ENCODE measurements around the gene ESM1. TPM values are rescaled to one million over a fixed set of nuclear protein-coding genes. Genes with fewer than 3 reads are reported as not detected.
"Not testable (repeated sequence)": the region's sequence is repeated elsewhere in the genome, so short reads cannot be mapped to it uniquely, and the experiment has no call there.

ESM1 gene
- total RNA-seq, 1 donor from 2014 or later, result not detected

GRCh38 chr5:55002166-55002565 lies 16.8 kb upstream of the ESM1 start:
- H3K27me3 Mint-ChIP-seq (ENCODE audit: insufficient read depth); H3K4me3 Mint-ChIP-seq; intact Hi-C loops (cut with micrococcal nuclease); H3K27ac Mint-ChIP-seq; DNase-seq (ENCODE audit: low spot score): not testable (repeated sequence)
- H3K36me3 Mint-ChIP-seq (ENCODE audit: low read depth), result peaks cover 10% of the 10 kb centered on the region
- H3K9me3 Mint-ChIP-seq, result peaks cover 31% of the 10 kb centered on the region
- peaks cover 44% of the 10 kb centered on the region for H3K4me1 Mint-ChIP-seq (ENCODE audit: low read depth)

DNA sequence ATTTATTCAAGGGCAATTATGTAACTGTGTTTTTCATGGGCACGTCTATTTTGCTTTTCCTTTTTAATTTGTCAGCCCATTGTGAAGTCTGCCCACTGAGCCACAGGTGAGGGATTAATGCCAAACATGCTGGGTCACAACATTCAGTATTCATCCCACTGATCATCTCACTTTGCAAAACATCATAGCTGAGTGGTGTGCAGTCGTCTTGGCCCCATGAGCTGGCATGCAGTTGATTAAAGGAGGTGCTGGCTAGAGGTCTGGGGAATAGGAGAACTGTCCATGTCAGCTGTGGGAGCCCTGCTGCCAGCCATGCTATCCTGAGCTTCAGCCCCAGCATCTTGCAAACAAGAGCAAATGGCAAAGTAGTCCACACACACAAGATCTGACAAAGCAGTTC lies 11.7 kb upstream of the ESM1 start:
- H3K36me3 Mint-ChIP-seq (ENCODE audit: low read depth), result peaks cover 8% of the 10 kb centered on the region
- intact Hi-C loops (cut with micrococcal nuclease), result loop anchor here (2.0 kb wide), 1 partner anchor 40 kb away; no protein-coding TSS in a partner anchor
- DNase-seq (ENCODE audit: low spot score), result no peak
- peaks cover 17% of the 10 kb centered on the region for H3K9me3 Mint-ChIP-seq
- H3K4me1 Mint-ChIP-seq (ENCODE audit: low read depth), result peaks cover 22% of the 10 kb centered on the region
- no peaks in the 10 kb centered on the region for H3K27me3 Mint-ChIP-seq (ENCODE audit: insufficient read depth)
- no peak overlapping the region for H3K4me3 Mint-ChIP-seq
- no peak overlapping the region for H3K27ac Mint-ChIP-seq

GRCh38 chr5:54996466-54996865 lies 11.1 kb upstream of the ESM1 start:
- Mint-ChIP-seq H3K36me3 (ENCODE audit: low read depth) (peaks cover 8% of the 10 kb centered on the region), H3K9me3 (peaks cover 11% of the 10 kb centered on the region), H3K4me3 (no peak overlapping the region), H3K27me3 (ENCODE audit: insufficient read depth) (no peaks in the 10 kb centered on the region), H3K27ac (no peak overlapping the region), H3K4me1 (ENCODE audit: low read depth) (peaks cover 16% of the 10 kb centered on the region)
- intact Hi-C loops (cut with micrococcal nuclease), result loop anchor here (2.0 kb wide), 1 partner anchor 40 kb away; no protein-coding TSS in a partner anchor
- DNase-seq (ENCODE audit: low spot score), result no peak

- H3K27me3 Mint-ChIP-seq (ENCODE audit: insufficient read depth), result peaks cover 2% of the 10 kb centered on the region
- peaks cover 5% of the 10 kb centered on the region for H3K9me3 Mint-ChIP-seq
Observed at GRCh38 chr5:54995168-54995567, 9.8 kb upstream of the ESM1 start.

GRCh38 chr5:54994628-54995027 lies 9.2 kb upstream of the ESM1 start:
- H3K27me3 Mint-ChIP-seq (ENCODE audit: insufficient read depth), result peaks cover 4% of the 10 kb centered on the region
- H3K27ac Mint-ChIP-seq, result no peak overlapping the region
- no peak for DNase-seq (ENCODE audit: low spot score)
- intact Hi-C loops (cut with micrococcal nuclease), result loop anchor here (5.0 kb wide), 1 partner anchor 47 kb away; no protein-coding TSS in a partner anchor
- H3K4me1 Mint-ChIP-seq (ENCODE audit: low read depth), result peaks cover 17% of the 10 kb centered on the region
- no peak overlapping the region for H3K4me3 Mint-ChIP-seq
- H3K9me3 Mint-ChIP-seq, result peaks cover 1% of the 10 kb centered on the region
- H3K36me3 Mint-ChIP-seq (ENCODE audit: low read depth), result peaks cover 6% of the 10 kb centered on the region

More at GRCh38 chr5:54995168-54995567, 9.8 kb upstream of the ESM1 start:
- intact Hi-C loops (cut with micrococcal nuclease), result no loop called here
- peaks cover 9% of the 10 kb centered on the region for H3K36me3 Mint-ChIP-seq (ENCODE audit: low read depth)
- DNase-seq (ENCODE audit: low spot score), result no peak
- H3K4me1 Mint-ChIP-seq (ENCODE audit: low read depth), result peaks cover 19% of the 10 kb centered on the region
- H3K27ac Mint-ChIP-seq, result no peak overlapping the region
- no peak overlapping the region for H3K4me3 Mint-ChIP-seq

- H3K27ac Mint-ChIP-seq, result no peak overlapping the region
- H3K9me3 Mint-ChIP-seq, result peaks cover under 1% of the 10 kb centered on the region
- H3K4me1 Mint-ChIP-seq (ENCODE audit: low read depth), result peaks cover 25% of the 10 kb centered on the region
- H3K4me3 Mint-ChIP-seq, result no peak overlapping the region
- no peak for DNase-seq (ENCODE audit: low spot score)
- peaks cover 4% of the 10 kb centered on the region for H3K27me3 Mint-ChIP-seq (ENCODE audit: insufficient read depth)
- intact Hi-C loops (cut with micrococcal nuclease), result loop anchor here (5.0 kb wide), 1 partner anchor 46 kb away; no protein-coding TSS in a partner anchor
- H3K36me3 Mint-ChIP-seq (ENCODE audit: low read depth), result peaks cover 4% of the 10 kb centered on the region
Observed at GRCh38 chr5:54993318-54993717, 7.9 kb upstream of the ESM1 start.

- no peak for DNase-seq (ENCODE audit: low spot score)
- H3K4me1 Mint-ChIP-seq (ENCODE audit: low read depth), result peaks cover 38% of the 10 kb centered on the region
- intact Hi-C loops (cut with micrococcal nuclease), result loop anchor here (5.0 kb wide), 1 partner anchor 44 kb away; no protein-coding TSS in a partner anchor
- peaks cover 7% of the 10 kb centered on the region for H3K27me3 Mint-ChIP-seq (ENCODE audit: insufficient read depth)
- H3K9me3 Mint-ChIP-seq, result peaks cover 6% of the 10 kb centered on the region
- no peak overlapping the region for H3K27ac Mint-ChIP-seq
- H3K4me3 Mint-ChIP-seq, result no peak overlapping the region
- peaks cover 9% of the 10 kb centered on the region for H3K36me3 Mint-ChIP-seq (ENCODE audit: low read depth)
Observed at GRCh38 chr5:54991416-54991815, 6.0 kb upstream of the ESM1 start.

DNA sequence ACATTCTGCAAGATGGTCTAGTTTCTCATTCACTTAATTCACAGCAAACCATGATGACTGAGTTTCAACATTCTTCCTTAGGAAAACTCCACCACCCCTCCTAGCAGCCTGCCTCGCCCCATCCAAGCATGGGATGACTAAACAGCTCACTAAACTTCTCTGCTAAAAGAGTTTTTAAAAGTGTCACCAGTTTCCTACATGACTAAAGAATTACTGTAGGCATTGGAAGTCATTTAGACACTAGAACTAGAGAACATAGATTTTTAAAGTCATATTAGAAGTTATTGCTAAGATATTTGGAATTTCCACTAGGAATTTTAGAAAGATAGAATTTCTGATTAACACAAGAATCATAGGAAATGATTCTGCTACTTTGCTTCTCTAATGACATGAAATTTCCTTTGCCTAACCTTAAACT lies 5.5 kb upstream of the ESM1 start:
- Mint-ChIP-seq H3K4me1 (ENCODE audit: low read depth) (peaks cover 43% of the 10 kb centered on the region), H3K4me3 (no peak overlapping the region), H3K9me3 (peaks cover 6% of the 10 kb centered on the region), H3K27ac (no peak overlapping the region), H3K36me3 (ENCODE audit: low read depth) (peaks cover 9% of the 10 kb centered on the region), H3K27me3 (ENCODE audit: insufficient read depth) (peaks cover 7% of the 10 kb centered on the region)
- no peak for DNase-seq (ENCODE audit: low spot score)
- intact Hi-C loops (cut with micrococcal nuclease), result loop anchor here (5.0 kb wide), 1 partner anchor 44 kb away; no protein-coding TSS in a partner anchor

GRCh38 chr5:54988817-54989216 lies 3.4 kb upstream of the ESM1 start:
- Mint-ChIP-seq H3K27me3 (ENCODE audit: insufficient read depth) (peaks cover 12% of the 10 kb centered on the region), H3K36me3 (ENCODE audit: low read depth) (peaks cover 12% of the 10 kb centered on the region), H3K4me1 (ENCODE audit: low read depth) (peaks cover 54% of the 10 kb centered on the region), H3K9me3 (peaks cover 6% of the 10 kb centered on the region), H3K27ac (no peak overlapping the region), H3K4me3 (no peak overlapping the region)
- DNase-seq (ENCODE audit: low spot score), result no peak
- intact Hi-C loops (cut with micrococcal nuclease), result loop anchor here (2.0 kb wide), 1 partner anchor 38 kb away; no protein-coding TSS in a partner anchor

- Mint-ChIP-seq H3K27me3 (ENCODE audit: insufficient read depth) (peaks cover 15% of the 10 kb centered on the region), H3K4me3 (no peak overlapping the region), H3K27ac (no peak overlapping the region), H3K36me3 (ENCODE audit: low read depth) (peaks cover 12% of the 10 kb centered on the region), H3K9me3 (peaks cover 6% of the 10 kb centered on the region), H3K4me1 (ENCODE audit: low read depth) (peaks cover 57% of the 10 kb centered on the region)
- intact Hi-C loops (cut with micrococcal nuclease), result loop anchor here (2.0 kb wide), 1 partner anchor 39 kb away; no protein-coding TSS in a partner anchor
- no peak for DNase-seq (ENCODE audit: low spot score)
Observed at GRCh38 chr5:54988218-54988617, 2.8 kb upstream of the ESM1 start.

DNA sequence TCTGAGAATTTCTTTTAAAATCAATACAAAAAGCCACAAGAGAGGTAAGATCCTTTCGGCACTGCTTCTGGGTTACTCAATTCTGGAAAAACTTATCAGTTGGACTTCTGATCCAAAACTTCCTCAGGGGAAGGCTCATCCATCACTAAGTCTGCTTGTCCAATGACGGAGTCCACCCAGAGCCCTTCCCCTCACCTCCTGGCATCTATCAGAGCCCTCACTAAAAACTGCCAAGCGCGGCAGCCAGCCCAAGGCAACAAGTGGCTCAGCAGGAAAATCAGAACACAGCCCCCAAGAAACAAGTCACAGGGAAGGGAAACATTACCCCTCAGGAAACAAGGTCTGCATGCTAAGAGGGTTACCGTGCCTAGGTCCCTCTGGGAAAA lies 869 bp upstream of the ESM1 start:
- no peak overlapping the region for H3K27ac Mint-ChIP-seq
- H3K4me1 Mint-ChIP-seq (ENCODE audit: low read depth), result peaks cover 62% of the 10 kb centered on the region
- H3K36me3 Mint-ChIP-seq (ENCODE audit: low read depth), result peaks cover 12% of the 10 kb centered on the region
- intact Hi-C loops (cut with micrococcal nuclease), result no loop called here
- H3K4me3 Mint-ChIP-seq, result no peak overlapping the region
- H3K9me3 Mint-ChIP-seq, result peaks cover 6% of the 10 kb centered on the region
- DNase-seq (ENCODE audit: low spot score), result no peak
- peaks cover 15% of the 10 kb centered on the region for H3K27me3 Mint-ChIP-seq (ENCODE audit: insufficient read depth)

DNA sequence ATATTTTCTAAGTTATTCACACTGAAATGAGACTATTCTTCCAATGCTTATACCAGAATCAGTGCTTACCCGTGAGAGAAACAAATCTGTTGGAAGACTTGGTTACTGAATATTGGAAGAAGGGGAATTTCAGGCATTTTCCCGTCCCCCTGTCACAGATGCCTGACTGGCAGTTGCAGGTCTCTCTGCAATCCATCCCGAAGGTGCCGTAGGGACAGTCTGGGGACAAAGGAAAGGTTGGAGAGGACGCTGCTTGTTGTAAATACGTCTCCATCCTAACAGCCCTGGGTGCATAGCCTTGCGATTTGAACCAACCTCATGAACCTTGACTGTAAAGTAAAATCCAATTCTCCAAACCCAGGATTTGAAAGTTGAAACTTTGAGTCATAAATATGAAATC lies 3.5 kb downstream of the ESM1 start:
- Mint-ChIP-seq H3K27ac (no peak overlapping the region), H3K36me3 (ENCODE audit: low read depth) (peaks cover 4% of the 10 kb centered on the region), H3K9me3 (no peaks in the 10 kb centered on the region), H3K4me3 (no peak overlapping the region), H3K27me3 (ENCODE audit: insufficient read depth) (peaks cover 16% of the 10 kb centered on the region), H3K4me1 (ENCODE audit: low read depth) (peaks cover 35% of the 10 kb centered on the region)
- no peak for DNase-seq (ENCODE audit: low spot score)
- intact Hi-C loops (cut with micrococcal nuclease), result no loop called here

DNA sequence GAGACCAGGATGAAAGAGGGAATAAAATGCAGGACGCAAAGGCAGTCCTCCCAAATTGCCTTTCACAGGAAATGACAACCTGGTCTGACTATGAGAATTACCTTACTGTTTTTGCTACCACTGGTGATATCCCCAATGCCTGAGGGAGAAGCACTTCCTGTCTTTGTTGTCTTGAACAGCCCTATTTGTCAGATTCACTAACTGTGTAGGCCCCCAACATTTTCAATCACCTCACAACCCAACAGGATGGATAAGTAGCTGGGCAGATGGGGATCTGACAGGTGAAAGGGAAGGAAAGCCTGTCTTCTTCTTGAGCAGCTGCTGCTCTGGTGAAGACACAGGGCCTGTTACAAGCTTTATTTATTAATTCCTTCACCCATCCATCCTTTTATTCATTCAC lies 9.7 kb downstream of the ESM1 start:
- no peak for DNase-seq (ENCODE audit: low spot score)
- Mint-ChIP-seq H3K27ac (no peak overlapping the region), H3K9me3 (no peaks in the 10 kb centered on the region), H3K4me1 (ENCODE audit: low read depth) (peaks cover 10% of the 10 kb centered on the region), H3K36me3 (ENCODE audit: low read depth) (peaks cover 4% of the 10 kb centered on the region), H3K4me3 (no peak overlapping the region), H3K27me3 (ENCODE audit: insufficient read depth) (peaks cover 21% of the 10 kb centered on the region)
- intact Hi-C loops (cut with micrococcal nuclease), result no loop called here

Measured in activated T-helper 1 cell treated with anti-CD3 and anti-CD28 coated beads, Interleukin-12 subunit alpha, Interleukin-12 subunit beta, Interleukin-2, Interleukin-4 antibody, amounts not matched to agents 30 ng/mL and 10 ng/mL and 1 ng/mL, durations not matched to agents 14 hours and 24 hours and 36 hours (primary cell).